ENCODE measurements around the gene NDOR1. TPM values are rescaled to one million over a fixed set of nuclear protein-coding genes. Genes with fewer than 3 reads are reported as not detected.

NDOR1 gene
- total and polyA plus RNA-seq, 2 of the 8 experiments (the other 6 are each of a cell fraction or from before 2014, with no cell fraction given) = 25.7 to 32.3 TPM

- no peak for TF ChIP-seq EGR1 (IDR thresholded peaks at IDR 0.05; ENCODE audit: borderline replicate concordance, low read depth, low read length)
- no peak for TF ChIP-seq BCL11A (IDR thresholded peaks at IDR 0.05; ENCODE audit: low read depth in 2 of 2, low read length in 2 of 2)
- TF ChIP-seq RFX5 (IDR thresholded peaks at IDR 0.05; ENCODE audit: borderline replicate concordance, low read depth, low read length) = no peak
- TF ChIP-seq CHD2 (IDR thresholded peaks at IDR 0.05; ENCODE audit: low read length) = no peak
- TF ChIP-seq, protein P1, sequence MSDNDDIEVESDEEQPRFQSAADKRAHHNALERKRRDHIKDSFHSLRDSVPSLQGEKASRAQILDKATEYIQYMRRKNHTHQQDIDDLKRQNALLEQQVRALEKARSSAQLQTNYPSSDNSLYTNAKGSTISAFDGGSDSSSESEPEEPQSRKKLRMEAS (IDR thresholded peaks at IDR 0.05) = no peak
- TF ChIP-seq CHD7 (IDR thresholded peaks at IDR 0.05; ENCODE audit: insufficient replicate concordance, low read length) = no peak
These were observed 25.0 kb upstream of the NDOR1 start (continued) for GRCh38 chr9:137180491-137180890.

Data from H1 (cell line).